GM19395 (cell line): ENCODE results near the gene FAM193A.
A peak's percentile ranks its signal among the peaks of the same experiment; 100 is the strongest.
"Not testable (repeated sequence)": the region's sequence is repeated elsewhere in the genome, so short reads cannot be mapped to it uniquely, and the experiment has no call there.

ENCODE experiments used
- ATAC-seq: cut with Tn5 transposase; IDR thresholded peaks from one replicate; pipeline ENCODE4 v1.9.1; 2021; ENCODE audit warnings: mild to moderate bottlenecking, moderate library complexity; ENCODE audit not compliant: unreplicated experiment

Gene FAM193A

GRCh38 chr4:2744576-2745270 lies 208.3 kb downstream of the FAM193A start:
- no peak for ATAC-seq

GRCh38 chr4:2745516-2745915 lies 209.1 kb downstream of the FAM193A start:
- no peak for ATAC-seq

GRCh38 chr4:2745981-2746806 lies 209.7 kb downstream of the FAM193A start:
- peak; percentile 91 for ATAC-seq

- no peak for ATAC-seq
Observed at GRCh38 chr4:2746891-2747695, 210.6 kb downstream of the FAM193A start.

- ATAC-seq: no peak
Observed at GRCh38 chr4:2750719-2751605, 214.5 kb downstream of the FAM193A start.

- ATAC-seq: no peak
Observed at GRCh38 chr4:2753436-2753835, 217.0 kb downstream of the FAM193A start.

- ATAC-seq: no peak
Observed at GRCh38 chr4:2754848-2755819, 218.7 kb downstream of the FAM193A start.

- peak; percentile 62 for ATAC-seq
Observed at GRCh38 chr4:2755821-2756690, 219.6 kb downstream of the FAM193A start, which contains the start of gene TNIP2. TSS of gene TNIP2 (minus strand) at chr4:2756336. CDS start at chr4:2756289, 47 bp downstream.

- peak; percentile 25 for ATAC-seq
Observed at GRCh38 chr4:2756691-2757350, 220.4 kb downstream of the FAM193A start.

GRCh38 chr4:2757426-2757825 lies 221.0 kb downstream of the FAM193A start:
- ATAC-seq: no peak

- no peak for ATAC-seq
Observed at GRCh38 chr4:2761035-2761923, 224.8 kb downstream of the FAM193A start.

- ATAC-seq: no peak
Observed at GRCh38 chr4:2762048-2762447, 225.6 kb downstream of the FAM193A start.

GRCh38 chr4:2762486-2763370 lies 226.3 kb downstream of the FAM193A start:
- ATAC-seq: not testable (repeated sequence)

GRCh38 chr4:2763511-2763967 lies 227.1 kb downstream of the FAM193A start:
- ATAC-seq: no peak

GRCh38 chr4:2765832-2766526 lies 229.5 kb downstream of the FAM193A start:
- no peak for ATAC-seq
